Peyer's patch (tissue), 4 donors: ENCODE results near the gene MRPL42. TPM values are rescaled to one million over a fixed set of nuclear protein-coding genes. Genes with fewer than 3 reads are reported as not detected.
"Not testable (repeated sequence)": the region's sequence is repeated elsewhere in the genome, so short reads cannot be mapped to it uniquely, and the experiment has no call there.

Source experiments
- DNase-seq, 3 donors: peaks; one replicate each; pipeline ENCODE4 v3.0.0-alpha.2; 2017 to 2019
- H3K27ac ChIP-seq, 4 donors: fragments of 200-600 bp; sonication (generic); one replicate each; pipeline ENCODE4 v1.5.1; 2016 to 2019
- H3K27me3 ChIP-seq, 2 donors: fragments of 200-600 bp; sonication (generic); one replicate each; pipeline ENCODE4 v1.5.1; 2019
- H3K36me3 ChIP-seq, 3 donors: fragments of 200-600 bp; sonication (generic); one replicate each; pipeline ENCODE4 v1.5.1; 2016 to 2019
- H3K4me1 ChIP-seq, 4 donors: fragments of 200-600 bp; sonication (generic); one replicate each; pipeline ENCODE4 v1.5.1; 2016 to 2019
- H3K4me3 ChIP-seq, 4 donors: fragments of 200-600 bp; sonication (generic); 1 replicate in 3 of 4; 2 replicates in 1 of 4; pipeline ENCODE4 v1.5.1; 2016 to 2019; ENCODE audit warnings: mild to moderate bottlenecking in 1 of 4
- H3K9me3 ChIP-seq, 4 donors: fragments of 200-600 bp; sonication (generic); one replicate each; pipeline ENCODE4 v1.5.1; 2016 to 2019; ENCODE audit warnings: mild to moderate bottlenecking in 1 of 4
- POLR2A ChIP-seq, 2 donors: fragments of 450-650 bp; IDR thresholded peaks; one replicate each; pipeline ENCODE4 v1.5.1; 2017; ENCODE audit warnings: antibody characterized with exemption in 2 of 2, mild to moderate bottlenecking in 2 of 2, moderate library complexity in 2 of 2
- total RNA-seq, 4 donors: library from RNA; depleted of rRNA; stranded (reverse); fragments of >200 nt; gene quantifications; one replicate each; pipeline ENCODE4 v1.1.0, GENCODE V29; 2016
- TF ChIP-seq, protein P1 (sequence below), 6 experiments: fragments of 450-650 bp in 4 of 6; fragments of 200-600 bp in 2 of 6; sonication (generic) in 1 of 6; IDR thresholded peaks; one replicate each; pipeline ENCODE4 v1.5.1; 2017 to 2019; ENCODE audit warnings: antibody characterized with exemption in 6 of 6, mild to moderate bottlenecking in 3 of 6, moderate library complexity in 1 of 6

The MRPL42 gene
- total RNA-seq, 4 donors from 2014 or later = 19.7 to 67.7 (median 37.5) TPM

DNA sequence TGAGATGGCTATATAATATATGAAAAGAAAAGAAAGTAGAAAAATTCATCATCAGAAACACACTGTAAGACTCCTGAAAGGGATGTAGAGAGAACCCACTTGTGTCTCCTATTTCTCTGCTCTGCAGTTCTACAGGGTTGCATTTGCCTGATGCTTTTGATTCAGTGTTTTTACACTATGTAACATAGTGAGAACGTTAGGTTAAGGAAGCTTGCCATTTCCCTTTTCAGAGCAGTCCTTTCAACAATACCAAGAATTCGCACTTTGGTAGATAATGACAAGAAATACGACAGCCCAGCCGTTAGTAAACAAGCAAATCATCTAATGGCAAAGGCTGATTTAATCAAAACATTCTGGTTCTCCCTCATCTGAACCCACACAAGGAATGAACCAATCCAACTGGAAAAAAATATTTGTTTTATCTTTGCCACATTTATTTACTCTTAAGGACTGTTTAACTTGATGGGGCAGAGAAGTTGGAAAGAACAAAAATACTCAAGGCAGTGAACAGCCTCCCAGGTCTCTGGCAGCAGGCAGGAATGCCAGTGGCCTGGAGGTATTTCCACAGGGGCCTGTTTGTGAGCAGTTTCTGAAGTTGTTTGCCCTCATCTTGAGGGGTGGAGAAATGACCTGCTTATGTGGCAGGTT lies 74.4 kb downstream of the MRPL42 start:
- no peak overlapping the region for H3K27ac ChIP-seq
- H3K4me1 ChIP-seq = no peaks in the 10 kb centered on the region
- TF ChIP-seq, protein P1, sequence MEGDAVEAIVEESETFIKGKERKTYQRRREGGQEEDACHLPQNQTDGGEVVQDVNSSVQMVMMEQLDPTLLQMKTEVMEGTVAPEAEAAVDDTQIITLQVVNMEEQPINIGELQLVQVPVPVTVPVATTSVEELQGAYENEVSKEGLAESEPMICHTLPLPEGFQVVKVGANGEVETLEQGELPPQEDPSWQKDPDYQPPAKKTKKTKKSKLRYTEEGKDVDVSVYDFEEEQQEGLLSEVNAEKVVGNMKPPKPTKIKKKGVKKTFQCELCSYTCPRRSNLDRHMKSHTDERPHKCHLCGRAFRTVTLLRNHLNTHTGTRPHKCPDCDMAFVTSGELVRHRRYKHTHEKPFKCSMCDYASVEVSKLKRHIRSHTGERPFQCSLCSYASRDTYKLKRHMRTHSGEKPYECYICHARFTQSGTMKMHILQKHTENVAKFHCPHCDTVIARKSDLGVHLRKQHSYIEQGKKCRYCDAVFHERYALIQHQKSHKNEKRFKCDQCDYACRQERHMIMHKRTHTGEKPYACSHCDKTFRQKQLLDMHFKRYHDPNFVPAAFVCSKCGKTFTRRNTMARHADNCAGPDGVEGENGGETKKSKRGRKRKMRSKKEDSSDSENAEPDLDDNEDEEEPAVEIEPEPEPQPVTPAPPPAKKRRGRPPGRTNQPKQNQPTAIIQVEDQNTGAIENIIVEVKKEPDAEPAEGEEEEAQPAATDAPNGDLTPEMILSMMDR (IDR thresholded peaks at IDR 0.05) = no peak
- TF ChIP-seq POLR2A (IDR thresholded peaks at IDR 0.05) = no peak
- no peak overlapping the region for H3K4me3 ChIP-seq
- H3K27me3 ChIP-seq = no peaks in the 10 kb centered on the region
- H3K9me3 ChIP-seq = no peaks in the 10 kb centered on the region
- no peak for DNase-seq
- H3K36me3 ChIP-seq = no peaks in the 10 kb centered on the region

DNA sequence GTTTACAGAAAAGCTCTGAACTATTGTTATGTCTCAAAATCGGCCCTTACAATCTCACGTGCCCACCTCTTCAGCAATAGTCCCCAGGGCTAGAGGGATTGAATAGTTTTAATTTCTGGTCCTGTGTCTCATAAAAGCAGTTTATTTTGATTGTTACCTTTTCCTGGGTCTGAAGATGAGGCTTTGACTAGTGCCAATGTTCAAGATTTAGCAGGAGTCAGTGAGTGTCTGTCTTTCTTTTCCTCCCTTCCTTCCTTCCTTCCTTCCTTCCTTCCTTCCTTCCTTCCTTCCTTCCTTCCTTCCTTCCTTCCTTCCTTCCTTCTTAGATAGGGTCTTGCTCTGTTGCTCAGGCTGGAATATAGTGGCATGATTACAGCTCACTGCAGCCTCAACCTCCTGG lies 80.5 kb downstream of the MRPL42 start:
- Histone ChIP-seq H3K4me1 (no peaks in the 10 kb centered on the region), H3K27ac (no peak overlapping the region), H3K27me3 (no peaks in the 10 kb centered on the region), H3K36me3 (no peaks in the 10 kb centered on the region), H3K4me3 (no peak overlapping the region), H3K9me3 (no peaks in the 10 kb centered on the region)
- DNase-seq = no peak
- TF ChIP-seq, protein P1 (IDR thresholded peaks at IDR 0.05) = no peak
- no peak for TF ChIP-seq POLR2A (IDR thresholded peaks at IDR 0.05)

DNA sequence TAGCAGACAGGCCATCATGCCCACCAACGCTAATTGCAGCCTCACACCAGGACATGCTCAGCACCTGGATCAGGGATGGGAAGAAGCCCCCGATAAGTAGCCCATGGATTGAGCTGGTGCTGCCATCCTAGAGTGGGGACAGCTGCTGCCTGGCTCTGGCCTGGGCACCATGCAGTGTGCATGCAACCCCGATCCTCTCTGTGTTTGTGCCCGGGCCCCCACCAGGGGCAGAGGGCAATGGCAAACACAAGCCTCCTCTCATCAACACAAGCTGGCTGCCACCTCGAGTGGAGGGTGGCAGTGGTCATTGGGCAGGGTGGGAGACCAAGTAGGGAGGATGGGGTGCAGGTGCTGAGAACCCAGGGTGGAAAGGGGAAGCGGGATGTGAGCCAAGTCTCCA lies 81.9 kb downstream of the MRPL42 start:
- H3K9me3 ChIP-seq = no peaks in the 10 kb centered on the region
- no peak overlapping the region for H3K4me3 ChIP-seq
- TF ChIP-seq, protein P1 (IDR thresholded peaks at IDR 0.05) = no peak
- TF ChIP-seq POLR2A (IDR thresholded peaks at IDR 0.05) = no peak
- no peaks in the 10 kb centered on the region for H3K36me3 ChIP-seq
- no peaks in the 10 kb centered on the region for H3K27me3 ChIP-seq
- H3K27ac ChIP-seq = no peak overlapping the region
- DNase-seq = no peak
- no peaks in the 10 kb centered on the region for H3K4me1 ChIP-seq

DNA sequence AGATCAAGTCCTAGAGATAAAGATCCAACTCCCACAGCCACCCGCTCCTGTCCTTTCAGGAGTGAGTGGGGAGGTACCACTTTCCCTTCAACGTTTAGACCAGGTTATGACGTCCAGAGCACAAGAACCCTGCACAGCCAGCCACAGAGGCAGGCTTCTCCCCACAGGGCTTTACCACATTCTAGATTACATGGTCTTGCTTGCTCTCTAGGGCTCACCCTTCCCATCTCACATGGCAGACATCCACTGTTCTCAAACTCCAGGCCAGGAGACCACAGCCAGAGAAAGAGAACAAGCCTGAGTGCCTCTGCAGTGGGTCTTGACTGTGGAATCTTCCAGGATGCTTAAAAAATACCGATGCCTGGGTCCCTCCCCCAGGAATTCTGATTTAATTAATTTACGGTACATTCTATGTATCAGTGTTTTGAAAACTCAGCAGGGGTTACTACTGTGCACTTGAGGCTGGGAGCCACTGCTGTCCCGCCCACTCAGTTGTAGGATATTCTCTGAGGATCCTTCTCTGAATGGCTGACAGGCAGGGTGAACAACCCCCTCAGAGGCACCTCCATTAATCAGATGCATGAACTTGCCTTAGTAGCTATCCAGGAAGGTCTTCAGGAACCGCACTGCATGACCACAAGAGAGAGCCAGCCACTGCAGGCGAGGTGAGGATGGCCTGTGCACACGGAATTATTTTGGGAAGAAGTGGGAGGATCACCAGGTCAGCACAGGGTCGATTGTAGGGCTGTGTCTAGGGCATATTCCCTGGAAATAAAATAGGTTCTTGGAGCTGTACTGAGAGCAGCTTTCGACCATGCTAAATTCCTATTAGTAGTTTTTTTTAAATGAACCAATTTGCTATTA lies 83.7 kb downstream of the MRPL42 start:
- no peaks in the 10 kb centered on the region for H3K9me3 ChIP-seq
- H3K27ac ChIP-seq = no peak overlapping the region
- DNase-seq = no peak
- H3K4me3 ChIP-seq = no peak overlapping the region
- no peaks in the 10 kb centered on the region for H3K4me1 ChIP-seq
- no peak for TF ChIP-seq POLR2A (IDR thresholded peaks at IDR 0.05)
- TF ChIP-seq, protein P1 (IDR thresholded peaks at IDR 0.05) = no peak
- no peaks in the 10 kb centered on the region for H3K36me3 ChIP-seq
- no peaks in the 10 kb centered on the region for H3K27me3 ChIP-seq

DNA sequence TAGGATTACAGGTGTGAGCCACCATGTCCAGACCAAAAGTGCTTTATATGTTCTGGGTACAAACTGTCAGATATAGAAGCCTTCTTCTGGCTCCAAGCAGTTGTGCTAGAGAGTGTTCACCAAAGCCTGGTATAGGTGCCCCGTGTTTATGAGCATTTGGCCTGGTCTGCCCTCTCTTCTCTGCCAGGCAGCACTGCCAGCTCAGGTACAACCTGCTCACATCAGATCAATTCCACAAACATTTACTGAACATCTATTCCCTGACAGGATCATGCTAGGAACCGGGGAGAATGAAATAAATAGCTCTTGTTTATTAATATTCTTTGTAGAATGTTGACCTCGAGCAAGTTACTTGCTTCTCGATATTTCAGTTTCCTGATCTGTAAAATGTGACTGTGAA lies 85.1 kb downstream of the MRPL42 start:
- H3K27me3 ChIP-seq = no peaks in the 10 kb centered on the region
- no peak for TF ChIP-seq POLR2A (IDR thresholded peaks at IDR 0.05)
- TF ChIP-seq, protein P1 (IDR thresholded peaks at IDR 0.05) = no peak
- no peak overlapping the region for H3K27ac ChIP-seq
- no peaks in the 10 kb centered on the region for H3K36me3 ChIP-seq
- no peaks in the 10 kb centered on the region for H3K4me1 ChIP-seq
- H3K9me3 ChIP-seq = no peaks in the 10 kb centered on the region
- no peak for DNase-seq
- no peak overlapping the region for H3K4me3 ChIP-seq

DNA sequence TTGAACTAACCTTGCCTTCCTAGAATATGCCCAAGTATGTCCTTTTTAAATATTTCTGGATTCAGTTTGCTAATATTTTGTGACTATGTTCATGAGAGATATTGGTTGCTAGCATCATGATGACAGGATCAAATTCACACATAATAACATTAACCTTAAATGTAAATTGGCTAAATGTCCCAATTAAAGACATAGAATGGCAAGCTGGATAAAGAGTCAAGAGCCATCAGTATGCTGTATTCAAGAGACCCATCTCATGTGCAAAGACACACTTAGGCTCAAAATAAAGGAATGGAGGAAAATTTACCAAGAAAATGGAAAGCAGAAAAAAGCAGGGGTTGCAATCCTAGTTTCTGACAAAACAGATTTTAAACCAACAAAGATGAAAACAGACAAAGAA lies 90.6 kb downstream of the MRPL42 start:
- not testable (repeated sequence) for H3K36me3 ChIP-seq, DNase-seq

DNA sequence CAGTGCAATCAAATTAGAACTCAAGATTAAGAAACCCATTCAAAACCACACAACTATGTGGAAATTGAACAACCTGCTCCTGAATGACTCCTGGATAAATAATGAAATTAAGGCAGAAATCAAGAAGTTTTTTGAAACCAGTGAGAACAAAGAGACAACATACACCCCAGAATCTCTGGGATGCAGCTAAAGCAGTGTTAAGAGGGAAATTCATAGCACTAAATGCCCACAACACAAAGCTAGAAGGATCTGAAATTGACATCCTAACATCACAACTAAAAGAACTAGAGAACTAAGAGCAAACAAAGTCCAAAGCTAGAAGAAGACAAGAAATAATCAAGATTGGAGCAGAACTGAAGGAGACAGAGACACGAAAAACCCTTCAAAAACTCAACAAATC lies 91.4 kb downstream of the MRPL42 start:
- peaks cover 0 to 11% (median 0%) of the 10 kb centered on the region in 4 donors for H3K9me3 ChIP-seq
- H3K27me3 ChIP-seq, H3K36me3 ChIP-seq, H3K4me1 ChIP-seq, H3K27ac ChIP-seq, H3K4me3 ChIP-seq, DNase-seq: not testable (repeated sequence)

More for the DNA sequence above, 90.6 kb downstream of the MRPL42 start:
- H3K27me3 ChIP-seq, H3K4me3 ChIP-seq, H3K27ac ChIP-seq, H3K4me1 ChIP-seq: not testable (repeated sequence)
- H3K9me3 ChIP-seq = peaks cover 0 to 11% (median 0%) of the 10 kb centered on the region in 4 donors
